ENCODE results near the gene GABBR2. TPM values are rescaled to one million over a fixed set of nuclear protein-coding genes. Genes with fewer than 3 reads are reported as not detected.
A peak's percentile ranks its signal among the peaks of the same experiment; 100 is the strongest.

Gene GABBR2
- total RNA-seq, 2 donors from 2014 or later, result not detected

DNA sequence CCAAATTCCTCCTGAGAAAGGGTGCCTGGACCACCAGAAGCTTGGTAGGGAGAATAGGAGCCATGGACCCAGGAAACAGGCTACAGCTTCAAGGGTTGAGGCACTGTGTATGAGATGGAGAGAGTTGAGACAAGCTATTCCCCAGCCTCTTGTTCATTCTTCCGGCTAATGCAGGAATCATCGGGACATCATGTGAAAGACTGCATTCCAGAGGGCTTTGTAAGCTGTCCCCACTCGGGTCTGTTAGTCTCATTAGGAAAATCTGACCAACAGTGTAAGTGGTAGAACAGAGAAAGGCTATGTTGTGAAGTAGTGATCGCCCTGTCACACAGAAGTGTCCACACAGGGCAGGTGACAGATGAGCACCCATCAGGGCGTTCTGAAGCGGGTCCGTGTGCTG lies 81.4 kb downstream of the GABBR2 start:
- 73 to 82% methylated on average over 7 of the region's 7 CpGs for whole genome bisulfite sequencing, 2 donors
- ATAC-seq (no peak), DNase-seq (no peak)
- Histone ChIP-seq H3K4me1 (no peaks in the 10 kb centered on the region), H3K9me3 (no peaks in the 10 kb centered on the region), H3K27me3 (no peaks in the 10 kb centered on the region), H3K36me3 (replicated peaks in 1 of 2; ENCODE audit: insufficient read depth in 1 of 2, low read depth in 2 of 2) (no peaks in the 10 kb centered on the region), H3K4me3 (no peak overlapping the region), H3K27ac (no peak overlapping the region)
- intact Hi-C loops (cut with DNase I), result no loop called here
- TF ChIP-seq, protein P1, sequence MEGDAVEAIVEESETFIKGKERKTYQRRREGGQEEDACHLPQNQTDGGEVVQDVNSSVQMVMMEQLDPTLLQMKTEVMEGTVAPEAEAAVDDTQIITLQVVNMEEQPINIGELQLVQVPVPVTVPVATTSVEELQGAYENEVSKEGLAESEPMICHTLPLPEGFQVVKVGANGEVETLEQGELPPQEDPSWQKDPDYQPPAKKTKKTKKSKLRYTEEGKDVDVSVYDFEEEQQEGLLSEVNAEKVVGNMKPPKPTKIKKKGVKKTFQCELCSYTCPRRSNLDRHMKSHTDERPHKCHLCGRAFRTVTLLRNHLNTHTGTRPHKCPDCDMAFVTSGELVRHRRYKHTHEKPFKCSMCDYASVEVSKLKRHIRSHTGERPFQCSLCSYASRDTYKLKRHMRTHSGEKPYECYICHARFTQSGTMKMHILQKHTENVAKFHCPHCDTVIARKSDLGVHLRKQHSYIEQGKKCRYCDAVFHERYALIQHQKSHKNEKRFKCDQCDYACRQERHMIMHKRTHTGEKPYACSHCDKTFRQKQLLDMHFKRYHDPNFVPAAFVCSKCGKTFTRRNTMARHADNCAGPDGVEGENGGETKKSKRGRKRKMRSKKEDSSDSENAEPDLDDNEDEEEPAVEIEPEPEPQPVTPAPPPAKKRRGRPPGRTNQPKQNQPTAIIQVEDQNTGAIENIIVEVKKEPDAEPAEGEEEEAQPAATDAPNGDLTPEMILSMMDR (IDR thresholded peaks at IDR 0.05), result no peak
- TF ChIP-seq POLR2A (IDR thresholded peaks at IDR 0.05), result no peak

DNA sequence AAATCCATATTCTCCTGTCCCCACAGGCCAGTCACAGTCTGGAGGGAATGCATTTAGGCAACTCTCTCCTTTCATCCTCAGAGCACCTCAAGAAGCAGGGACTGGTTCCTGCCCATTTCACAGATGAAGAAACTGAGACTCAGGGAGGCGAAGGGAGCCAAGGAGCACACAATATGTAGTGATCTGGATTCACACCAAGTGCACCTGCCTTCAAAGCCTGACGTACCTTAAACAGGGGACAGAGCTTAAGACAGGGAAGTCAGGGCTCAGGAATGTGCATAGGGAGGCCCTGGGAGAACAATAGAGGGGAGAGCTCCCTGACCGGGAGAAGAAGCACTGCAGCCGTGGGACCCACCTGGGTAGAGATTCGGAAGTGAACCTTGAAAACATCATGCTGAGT lies 83.0 kb downstream of the GABBR2 start:
- Histone ChIP-seq H3K27me3 (no peaks in the 10 kb centered on the region), H3K9me3 (no peaks in the 10 kb centered on the region), H3K4me1 (no peaks in the 10 kb centered on the region), H3K27ac (no peak overlapping the region), H3K4me3 (no peak overlapping the region), H3K36me3 (replicated peaks in 1 of 2; ENCODE audit: insufficient read depth in 1 of 2, low read depth in 2 of 2) (no peaks in the 10 kb centered on the region)
- TF ChIP-seq, protein P1 (IDR thresholded peaks at IDR 0.05), result no peak
- TF ChIP-seq POLR2A (IDR thresholded peaks at IDR 0.05), result no peak
- DNase-seq (no peak), ATAC-seq (no peak)
- intact Hi-C loops (cut with DNase I), result no loop called here
- 69 to 83% methylated on average over 5 of the region's 5 CpGs for WGBS, 2 donors

DNA sequence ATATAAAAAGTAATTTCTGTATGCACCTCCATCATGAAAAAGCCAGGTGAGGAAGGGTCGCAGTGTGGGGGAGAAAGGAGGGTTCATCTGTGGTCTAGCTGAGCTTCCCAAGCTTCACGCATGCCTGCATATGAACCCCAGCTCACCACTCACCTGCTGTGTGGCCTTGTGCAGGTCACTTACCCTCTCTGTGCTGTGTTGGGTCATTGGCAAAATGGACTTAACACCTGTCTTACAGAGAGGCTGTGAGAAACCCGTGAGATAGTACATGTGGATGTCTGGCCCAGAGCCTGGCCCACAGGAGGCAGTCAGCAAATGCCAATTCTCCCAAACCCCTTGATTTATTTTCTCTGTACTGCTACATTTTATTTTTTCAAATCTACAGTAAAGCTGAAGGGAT lies 88.9 kb downstream of the GABBR2 start:
- 74 to 75% methylated on average over 3 of the region's 3 CpGs for WGBS, 2 donors
- Histone ChIP-seq H3K27me3 (no peaks in the 10 kb centered on the region), H3K27ac (no peak overlapping the region), H3K4me1 (no peaks in the 10 kb centered on the region), H3K4me3 (no peak overlapping the region), H3K9me3 (no peaks in the 10 kb centered on the region), H3K36me3 (replicated peaks in 1 of 2; ENCODE audit: insufficient read depth in 1 of 2, low read depth in 2 of 2) (no peaks in the 10 kb centered on the region)
- intact Hi-C loops (cut with DNase I), result no loop called here
- no peak for ATAC-seq
- peak in 2 of 4 donors; percentile 12 to 47 for DNase-seq
- TF ChIP-seq, protein P1 (IDR thresholded peaks at IDR 0.05), result no peak
- no peak for TF ChIP-seq POLR2A (IDR thresholded peaks at IDR 0.05)

DNA sequence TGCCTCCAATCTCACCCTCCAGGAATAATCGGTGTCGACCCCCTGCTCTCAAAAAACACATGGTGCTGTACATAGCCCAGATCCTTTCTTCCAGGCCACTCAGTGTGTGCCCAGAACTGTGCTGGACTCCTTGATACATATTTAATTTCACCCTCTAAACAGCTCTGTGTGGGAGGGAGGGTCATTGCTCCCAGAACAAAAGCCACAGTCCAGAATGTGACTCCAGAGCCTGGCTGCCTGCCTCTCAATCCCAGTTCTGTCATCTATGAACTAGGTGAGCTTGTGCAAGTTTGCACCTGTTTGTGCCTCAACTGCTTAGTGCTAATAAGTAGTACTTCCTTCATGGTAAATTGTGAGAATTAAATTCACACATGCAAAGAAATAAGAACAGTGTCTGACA lies 93.1 kb downstream of the GABBR2 start:
- TF ChIP-seq POLR2A (IDR thresholded peaks at IDR 0.05), result no peak
- TF ChIP-seq, protein P1 (IDR thresholded peaks at IDR 0.05), result no peak
- no peak for ATAC-seq
- Histone ChIP-seq H3K36me3 (replicated peaks in 1 of 2; ENCODE audit: insufficient read depth in 1 of 2, low read depth in 2 of 2) (no peaks in the 10 kb centered on the region), H3K4me1 (no peaks in the 10 kb centered on the region), H3K4me3 (no peak overlapping the region), H3K27me3 (no peaks in the 10 kb centered on the region), H3K27ac (no peak overlapping the region), H3K9me3 (no peaks in the 10 kb centered on the region)
- 78 to 86% methylated on average over 2 of the region's 2 CpGs for WGBS, 2 donors
- intact Hi-C loops (cut with DNase I), result no loop called here
- DNase-seq, result no peak

- WGBS, 2 donors, result 88% methylated on average over 2 of the region's 2 CpGs
- DNase-seq (no peak), ATAC-seq (no peak)
- H3K9me3 ChIP-seq, result no peaks in the 10 kb centered on the region
- no peaks in the 10 kb centered on the region for H3K27me3 ChIP-seq
- intact Hi-C loops (cut with DNase I), result no loop called here
- H3K4me3 ChIP-seq, result no peak overlapping the region
- no peak overlapping the region for H3K27ac ChIP-seq
- H3K4me1 ChIP-seq, result no peaks in the 10 kb centered on the region
- TF ChIP-seq, protein P1 (IDR thresholded peaks at IDR 0.05), result no peak
- TF ChIP-seq POLR2A (IDR thresholded peaks at IDR 0.05), result no peak
- H3K36me3 ChIP-seq (replicated peaks in 1 of 2; ENCODE audit: insufficient read depth in 1 of 2, low read depth in 2 of 2), result no peaks in the 10 kb centered on the region
Measured at GRCh38 chr9:98614941-98615340, 93.8 kb downstream of the GABBR2 start.
